RWPE1 (cell line): ENCODE results near the gene FBLN1.
A peak's percentile ranks its signal among the peaks of the same experiment; 100 is the strongest.

Experiments
- CTCF ChIA-PET: fragments of 350-600 bp; sonication (Branson Sonifier 250); formaldehyde crosslinking; extraction: SDS; loops from one replicate; lab custom pipeline; 2021; lab: Yijun Ruan, JAX
- POLR2A ChIA-PET: fragments of 400-600 bp; formaldehyde crosslinking; extraction: SDS; loops from one replicate; lab custom pipeline; 2020; ENCODE audit warnings: antibody characterized with exemption; ENCODE audit not compliant: low non-redundant PET; lab: Yijun Ruan, JAX
- DNase-seq: peaks from one replicate; pipeline ENCODE4 v3.0.0; 2012; ENCODE audit warnings: low spot score
- H3K27ac ChIP-seq: fragments of 450-650 bp; 2 replicates; pipeline ENCODE4 v1.5.1; 2017
- CTCF ChIP-seq: fragments of 450-650 bp; conservative IDR thresholded peaks from 2 replicates; pipeline ENCODE4 v1.5.1; 2017; ENCODE audit warnings: low read depth, mild to moderate bottlenecking

Gene FBLN1

GRCh38 chr22:45576273-45576625 is 73.6 kb downstream of the FBLN1 start:
- no peak for DNase-seq
- ChIA-PET CTCF (no interaction called here), POLR2A (no interaction called here)
- TF ChIP-seq CTCF, result no peak
- no peak overlapping the region for H3K27ac ChIP-seq

- CTCF ChIA-PET, result interaction anchor here (0.7 to 1.2 kb wide), 2 partner anchors 12 to 135 kb away, joined by 3 read pairs; no protein-coding TSS in a partner anchor
- TF ChIP-seq CTCF, result no peak
- POLR2A ChIA-PET, result no interaction called here
- no peak overlapping the region for H3K27ac ChIP-seq
- no peak for DNase-seq
Observed at GRCh38 chr22:45576730-45577464, 74.2 kb downstream of the FBLN1 start.

- no peak overlapping the region for H3K27ac ChIP-seq
- peak; percentile 91 for TF ChIP-seq CTCF
- ChIA-PET POLR2A (no interaction called here), CTCF (interaction anchor here (0.6 to 1.2 kb wide), 14 partner anchors 13 to 556 kb away, joined by 3 to 5 read pairs (median 3); no protein-coding TSS in a partner anchor)
- DNase-seq, result peak; percentile 49
Observed at GRCh38 chr22:45577746-45578523, 75.3 kb downstream of the FBLN1 start.

- POLR2A ChIA-PET, result no interaction called here
Observed at GRCh38 chr22:45578524-45579147, 76.0 kb downstream of the FBLN1 start.

GRCh38 chr22:45579306-45579705 is 76.6 kb downstream of the FBLN1 start:
- TF ChIP-seq CTCF, result no peak
- CTCF ChIA-PET, result no interaction called here

More at GRCh38 chr22:45578524-45579147, 76.0 kb downstream of the FBLN1 start:
- no peak for TF ChIP-seq CTCF
- CTCF ChIA-PET, result interaction anchor here (0.6 to 1.2 kb wide), 12 partner anchors 46 to 555 kb away, joined by 3 to 5 read pairs (median 3); no protein-coding TSS in a partner anchor
- no peak overlapping the region for H3K27ac ChIP-seq
- no peak for DNase-seq

More at GRCh38 chr22:45579306-45579705, 76.6 kb downstream of the FBLN1 start:
- no peak overlapping the region for H3K27ac ChIP-seq
- DNase-seq, result no peak
- POLR2A ChIA-PET, result no interaction called here
